Measurements from ENCODE around the gene ZNF440. TPM values are rescaled to one million over a fixed set of nuclear protein-coding genes. Genes with fewer than 3 reads are reported as not detected.
"Not testable (repeated sequence)": the region's sequence is repeated elsewhere in the genome, so short reads cannot be mapped to it uniquely, and the experiment has no call there.

ZNF440 gene
- total RNA-seq, 2 donors from 2014 or later: 3.4 to 4.5 TPM

DNA sequence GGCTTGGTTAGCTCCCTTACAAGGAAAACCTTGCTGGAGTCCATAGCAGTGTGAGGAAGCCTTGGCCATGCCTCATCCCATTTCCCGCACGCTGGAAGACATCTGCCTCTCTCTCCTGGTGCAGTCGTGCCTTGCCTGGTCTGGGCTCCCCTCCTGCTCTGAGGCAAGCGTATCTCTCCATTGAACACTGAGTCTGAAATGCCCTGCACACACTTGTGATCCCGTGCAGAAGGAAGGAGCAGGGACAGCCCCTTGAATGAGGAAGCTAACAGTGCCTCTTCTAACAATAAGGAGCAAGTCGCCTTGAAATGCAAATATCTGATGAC lies 407 bp upstream of the ZNF440 start:
- TF ChIP-seq, protein P1, sequence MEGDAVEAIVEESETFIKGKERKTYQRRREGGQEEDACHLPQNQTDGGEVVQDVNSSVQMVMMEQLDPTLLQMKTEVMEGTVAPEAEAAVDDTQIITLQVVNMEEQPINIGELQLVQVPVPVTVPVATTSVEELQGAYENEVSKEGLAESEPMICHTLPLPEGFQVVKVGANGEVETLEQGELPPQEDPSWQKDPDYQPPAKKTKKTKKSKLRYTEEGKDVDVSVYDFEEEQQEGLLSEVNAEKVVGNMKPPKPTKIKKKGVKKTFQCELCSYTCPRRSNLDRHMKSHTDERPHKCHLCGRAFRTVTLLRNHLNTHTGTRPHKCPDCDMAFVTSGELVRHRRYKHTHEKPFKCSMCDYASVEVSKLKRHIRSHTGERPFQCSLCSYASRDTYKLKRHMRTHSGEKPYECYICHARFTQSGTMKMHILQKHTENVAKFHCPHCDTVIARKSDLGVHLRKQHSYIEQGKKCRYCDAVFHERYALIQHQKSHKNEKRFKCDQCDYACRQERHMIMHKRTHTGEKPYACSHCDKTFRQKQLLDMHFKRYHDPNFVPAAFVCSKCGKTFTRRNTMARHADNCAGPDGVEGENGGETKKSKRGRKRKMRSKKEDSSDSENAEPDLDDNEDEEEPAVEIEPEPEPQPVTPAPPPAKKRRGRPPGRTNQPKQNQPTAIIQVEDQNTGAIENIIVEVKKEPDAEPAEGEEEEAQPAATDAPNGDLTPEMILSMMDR (IDR thresholded peaks at IDR 0.05): no peak
- Histone ChIP-seq H3K36me3 (no peaks in the 10 kb centered on the region), H3K4me1 (peaks cover 0 to 20% of the 10 kb centered on the region in 2 donors), H3K27ac (peak overlapping the region; percentile 87 to 91), H3K27me3 (no peaks in the 10 kb centered on the region), H3K4me3 (peak overlapping the region; percentile 80 to 88), H3K9me3 (no peaks in the 10 kb centered on the region)
- DNase-seq (ENCODE audit: low spot score): no peak

DNA sequence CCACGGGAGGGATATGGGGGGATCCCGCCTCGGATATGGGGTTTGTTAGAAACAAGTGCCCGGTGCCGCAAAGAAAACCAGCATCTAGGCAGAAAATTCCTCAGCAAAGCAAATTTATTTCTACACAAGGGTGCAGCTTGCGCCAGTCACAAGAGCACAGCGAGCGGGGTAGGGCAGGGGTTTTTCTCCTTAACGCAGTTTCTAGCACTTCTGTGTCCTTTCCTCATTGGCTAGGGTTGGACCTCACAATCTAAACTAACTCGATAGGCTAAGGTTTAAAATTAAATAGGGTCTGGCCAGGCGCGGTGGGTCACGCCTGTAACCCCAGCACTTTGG lies 595 bp downstream of the ZNF440 start:
- no peaks in the 10 kb centered on the region for H3K27me3 ChIP-seq
- H3K9me3 ChIP-seq: no peaks in the 10 kb centered on the region
- peak overlapping the region; percentile 87 to 91 for H3K27ac ChIP-seq

DNA sequence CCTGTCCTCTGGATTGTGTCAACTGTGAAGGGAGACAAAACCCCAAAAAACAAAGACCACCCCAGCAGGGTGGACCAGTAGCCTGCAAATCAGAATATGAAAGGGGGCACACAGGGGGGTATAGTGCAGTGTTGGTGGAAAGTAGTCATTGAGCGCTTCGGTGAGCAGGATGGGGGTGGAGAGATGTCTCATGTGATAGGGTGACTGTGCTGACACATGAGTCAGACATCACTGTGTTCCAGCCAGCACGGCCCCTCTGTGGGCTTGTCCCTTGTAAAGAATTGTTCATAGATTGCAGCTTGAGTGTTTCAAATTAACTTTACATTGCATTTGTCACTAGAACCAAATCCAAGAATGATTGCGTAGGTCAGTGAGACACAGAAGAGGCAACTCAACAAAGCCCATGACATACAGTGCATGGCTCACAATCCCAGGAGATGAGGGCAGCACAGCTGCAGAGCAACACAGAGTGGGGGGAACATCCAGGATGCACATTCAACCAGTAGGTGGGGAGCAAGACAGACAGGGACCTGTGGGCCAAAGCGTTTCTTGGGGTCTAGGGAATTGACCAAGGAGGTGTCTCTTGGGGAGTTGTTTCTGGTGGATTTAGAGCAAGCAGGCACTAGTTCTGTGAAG lies 7.5 kb downstream of the ZNF440 start:
- no peaks in the 10 kb centered on the region for H3K36me3 ChIP-seq
- no peaks in the 10 kb centered on the region for H3K9me3 ChIP-seq
- H3K27me3 ChIP-seq: no peaks in the 10 kb centered on the region
- TF ChIP-seq, protein P1 (IDR thresholded peaks at IDR 0.05): no peak
- H3K4me3 ChIP-seq: no peak overlapping the region
- no peak overlapping the region for H3K27ac ChIP-seq
- no peaks in the 10 kb centered on the region for H3K4me1 ChIP-seq
- DNase-seq (ENCODE audit: low spot score): no peak

More for the DNA sequence above, 595 bp downstream of the ZNF440 start:
- TF ChIP-seq, protein P1 (IDR thresholded peaks at IDR 0.05): no peak
- peak overlapping the region; percentile 80 to 88 for H3K4me3 ChIP-seq
- H3K36me3 ChIP-seq: no peaks in the 10 kb centered on the region
- H3K4me1 ChIP-seq: peaks cover 0 to 20% of the 10 kb centered on the region in 2 donors
- DNase-seq (ENCODE audit: low spot score): no peak

DNA sequence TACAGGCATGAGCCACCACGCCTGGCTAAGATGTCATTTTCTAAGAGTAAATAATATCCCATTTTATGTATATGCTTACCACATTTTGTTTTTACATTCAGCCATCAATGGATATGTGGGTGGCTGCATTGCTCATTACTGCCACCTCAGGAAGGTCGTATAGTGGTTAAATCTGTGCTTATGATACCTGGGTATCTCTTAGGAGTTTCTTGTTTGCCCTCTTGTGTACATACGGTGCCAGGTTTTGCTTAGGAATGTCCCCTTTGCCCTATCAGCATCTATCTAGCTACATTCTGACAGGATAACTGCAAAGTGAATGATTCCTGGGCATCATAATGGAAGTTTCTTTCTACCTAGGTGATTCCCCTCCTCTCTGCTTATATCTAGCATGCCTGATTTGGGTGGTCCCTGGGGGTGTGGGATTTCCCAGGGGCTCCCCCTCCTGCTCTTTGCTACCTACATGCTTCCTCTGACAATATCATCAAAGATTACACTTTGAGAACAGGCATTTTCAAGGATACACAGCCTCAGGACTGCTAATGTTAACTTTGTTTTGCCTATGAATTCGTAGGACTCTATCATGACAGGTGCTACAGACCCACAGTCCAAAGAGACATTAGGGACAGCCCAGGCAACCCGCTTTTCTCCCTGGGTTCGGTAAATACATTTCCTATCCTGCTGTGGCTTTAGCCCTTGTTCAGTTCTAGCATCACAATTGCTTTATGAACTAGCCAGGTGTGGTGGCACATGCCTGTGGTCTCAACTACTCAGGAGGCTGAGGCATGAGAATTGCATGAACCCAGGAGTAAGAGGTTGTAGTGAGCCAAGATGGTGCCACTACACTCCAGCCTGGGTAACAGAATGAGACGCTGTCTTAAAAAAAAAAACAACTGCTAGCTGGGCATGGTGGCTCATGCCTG lies 15.1 kb downstream of the ZNF440 start:
- not testable (repeated sequence) for DNase-seq (ENCODE audit: low spot score); H3K4me1 ChIP-seq; H3K27me3 ChIP-seq; H3K4me3 ChIP-seq; H3K27ac ChIP-seq
- Histone ChIP-seq H3K9me3 (peaks cover 13 to 38% of the 10 kb centered on the region in 2 donors), H3K36me3 (peaks cover 40% of the 10 kb centered on the region)

DNA sequence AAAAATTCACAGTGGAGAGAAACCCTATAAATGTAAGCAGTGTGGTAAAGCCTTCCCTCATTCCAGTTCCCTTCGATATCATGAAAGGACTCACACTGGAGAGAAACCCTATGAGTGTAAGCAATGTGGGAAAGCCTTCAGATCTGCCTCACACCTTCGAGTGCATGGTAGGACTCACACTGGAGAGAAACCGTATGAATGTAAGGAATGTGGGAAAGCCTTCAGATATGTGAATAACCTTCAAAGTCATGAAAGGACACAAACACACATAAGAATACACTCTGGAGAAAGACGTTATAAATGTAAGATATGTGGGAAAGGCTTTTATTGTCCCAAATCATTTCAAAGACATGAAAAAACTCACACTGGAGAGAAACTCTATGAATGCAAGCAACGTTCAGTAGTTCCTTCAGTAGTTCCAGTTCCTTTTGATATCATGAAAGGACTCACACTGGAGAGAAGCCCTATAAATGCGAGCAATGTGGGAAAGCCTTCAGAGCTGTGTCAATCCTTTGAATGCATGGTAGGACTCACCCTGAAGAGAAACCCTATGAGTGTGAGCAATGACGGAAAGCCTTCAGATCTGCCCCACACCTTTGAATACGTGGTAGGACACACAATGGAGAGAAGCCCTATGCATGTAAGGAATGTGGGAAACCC lies 18.3 kb downstream of the ZNF440 start:
- DNase-seq (ENCODE audit: low spot score): no peak
- Histone ChIP-seq H3K9me3 (peaks cover 13 to 42% of the 10 kb centered on the region in 2 donors), H3K4me1 (no peaks in the 10 kb centered on the region), H3K4me3 (no peak overlapping the region), H3K27ac (no peak overlapping the region), H3K27me3 (no peaks in the 10 kb centered on the region), H3K36me3 (peaks cover 40% of the 10 kb centered on the region)
- TF ChIP-seq, protein P1 (IDR thresholded peaks at IDR 0.05): no peak

DNA sequence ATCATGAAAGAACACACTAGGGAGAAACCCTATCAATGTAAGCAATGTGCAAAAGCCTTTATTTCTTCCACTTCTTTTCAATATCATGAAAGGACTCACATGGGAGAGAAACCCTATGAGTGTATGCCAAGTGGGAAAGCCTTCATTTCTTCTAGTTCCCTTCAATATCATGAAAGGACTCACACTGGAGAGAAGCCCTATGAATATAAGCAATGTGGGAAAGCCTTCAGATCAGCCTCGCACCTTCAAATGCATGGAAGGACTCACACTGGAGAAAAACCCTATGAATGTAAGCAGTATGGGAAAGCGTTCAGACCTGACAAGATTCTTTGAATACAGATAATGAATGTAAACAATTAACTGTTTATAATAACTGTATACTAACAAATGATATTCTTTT lies 19.5 kb downstream of the ZNF440 start:
- Histone ChIP-seq H3K27ac (no peak overlapping the region), H3K27me3 (no peaks in the 10 kb centered on the region), H3K4me1 (no peaks in the 10 kb centered on the region), H3K36me3 (peaks cover 40% of the 10 kb centered on the region), H3K4me3 (no peak overlapping the region), H3K9me3 (peaks cover 13 to 42% of the 10 kb centered on the region in 2 donors)
- DNase-seq (ENCODE audit: low spot score): no peak
- TF ChIP-seq, protein P1 (IDR thresholded peaks at IDR 0.05): no peak

DNA sequence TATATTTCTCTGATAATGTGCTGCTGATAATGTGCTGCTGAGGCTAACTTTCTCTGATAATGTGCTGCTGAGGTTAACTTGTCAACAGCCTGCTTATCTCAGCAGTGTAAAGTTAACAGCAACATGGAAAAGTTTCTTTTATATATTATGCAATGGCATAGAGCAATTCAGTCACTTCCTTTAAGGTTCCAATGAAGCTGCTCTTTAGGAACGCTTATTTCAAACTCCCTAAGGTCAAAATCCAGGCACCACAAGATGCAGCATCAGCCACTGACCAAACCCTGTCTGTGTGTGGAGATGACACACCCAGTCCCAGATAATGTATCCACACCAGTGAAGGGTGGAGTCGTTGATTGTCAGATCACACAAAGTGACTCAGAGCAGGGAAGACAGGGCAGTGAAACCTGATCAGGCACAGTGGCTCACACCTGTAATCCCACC lies 21.6 kb downstream of the ZNF440 start:
- not testable (repeated sequence) for H3K4me3 ChIP-seq; DNase-seq (ENCODE audit: low spot score); H3K27me3 ChIP-seq; H3K4me1 ChIP-seq; H3K27ac ChIP-seq
- Histone ChIP-seq H3K36me3 (peaks cover 31% of the 10 kb centered on the region), H3K9me3 (peaks cover 13 to 40% of the 10 kb centered on the region in 2 donors)

Data from right atrium auricular region (tissue), 2 donors.